ENCODE data around the gene KCNK6. TPM values are rescaled to one million over a fixed set of nuclear protein-coding genes. Genes with fewer than 3 reads are reported as not detected.

KCNK6 gene
- total and polyA plus RNA-seq, 2 of the 8 experiments (the other 6 are each of a cell fraction or from before 2014, with no cell fraction given) = 10.6 to 13.3 TPM

DNA sequence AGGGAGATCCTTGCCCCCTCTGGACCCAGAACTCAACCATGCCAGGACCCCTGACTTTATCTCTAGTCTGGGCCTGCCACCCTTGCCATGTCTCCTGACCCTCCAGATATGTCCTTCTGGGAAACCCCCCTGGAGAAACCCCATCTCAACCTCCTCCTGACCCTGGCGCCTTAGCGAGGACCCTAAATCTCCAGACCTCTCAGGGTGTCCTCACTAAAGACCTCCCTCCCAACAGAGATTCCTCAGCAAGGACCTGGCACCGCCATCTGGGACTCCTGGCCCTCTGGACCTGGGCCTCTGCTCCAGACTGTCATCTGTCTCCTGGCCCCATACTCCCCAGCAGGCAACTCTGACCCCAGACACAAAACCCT is 1.3 kb downstream of the KCNK6 start:
- H3K27me3 ChIP-seq (replicated peaks in 1 of 4; ENCODE audit: control insufficient read depth in 3 of 4, extremely low read depth in 1 of 4, insufficient read depth in 3 of 4, low read length in 3 of 4) = peaks cover 0 to 33% (median 18%) of the 10 kb centered on the region in 4 experiments; a peak in 6 of 7 replicates
- ChIA-PET CTCF (ENCODE audit: partially characterized antibody) (interaction anchor here (0.9 to 3.6 kb wide), 12 partner anchors 10 to 96 kb away, joined by 3 to 24 read pairs (median 4); partner anchors contain the start of genes C19orf33, CATSPERG and SPINT2), POLR2A (ENCODE audit: partially characterized antibody) (interaction anchor here (1.1 to 1.4 kb wide), 2 partner anchors 12 to 56 kb away, joined by 3 to 7 read pairs; partner anchors contain the start of gene SPINT2)
- H2AFZ ChIP-seq (ENCODE audit: low read length) = no peak overlapping the region
- H4K5ac ChIP-seq (ENCODE audit: insufficient read length, low read depth, low read length) = no peak overlapping the region
- DNase-seq (ENCODE audit: low read depth in 1 of 2, low spot score in 2 of 2) (no peak), FAIRE-seq (no peak)
- peaks cover 10% of the 10 kb centered on the region; the same call in 1 of the 2 replicates for H3K23me2 ChIP-seq (ENCODE audit: low read depth, low read length)
- H3K4ac ChIP-seq (replicated peaks; ENCODE audit: insufficient read length, low read depth, low read length) = no peak overlapping the region
- H3K4me2 ChIP-seq (ENCODE audit: insufficient read depth in 1 of 2, low read depth in 2 of 2, low read length in 2 of 2) = peak overlapping the region; percentile 87 to 89; a peak in 3 of 4 replicates
- H3K4me1 ChIP-seq (replicated peaks in 1 of 4; ENCODE audit: control insufficient read depth in 3 of 4, insufficient read depth in 4 of 4, low read length in 3 of 4) = peaks cover 0 to 4% (median 1%) of the 10 kb centered on the region in 4 experiments; a peak in 5 of 7 replicates
- H2BK15ac ChIP-seq (ENCODE audit: low read length) = no peak overlapping the region
- H2BK5ac ChIP-seq (ENCODE audit: low read depth, low read length) = no peak overlapping the region
- peaks cover 3% of the 10 kb centered on the region; the same call in 1 of the 2 replicates for H3K79me1 ChIP-seq (ENCODE audit: low read depth, low read length)
- peaks cover 0 to 4% of the 10 kb centered on the region in 2 experiments for H4K20me1 ChIP-seq (replicated peaks in 1 of 2; ENCODE audit: control insufficient read depth in 1 of 2, insufficient read depth in 2 of 2, low read length in 2 of 2)
- no peaks in the 10 kb centered on the region for H3K9me3 ChIP-seq (ENCODE audit: insufficient read depth in 2 of 2, low read depth in 1 of 2, low read length in 1 of 2)
- no peak overlapping the region for H3K14ac ChIP-seq (ENCODE audit: insufficient read length)
- no peak overlapping the region; a peak in 1 of 7 replicates for H3K9ac ChIP-seq (replicated peaks in 1 of 4; ENCODE audit: extremely low read depth in 1 of 4, low read depth in 3 of 4, low read length in 3 of 4)
- H3K23ac ChIP-seq (ENCODE audit: insufficient read length) = no peak overlapping the region
- TF ChIP-seq GABPA (IDR thresholded peaks at IDR 0.05; ENCODE audit: borderline replicate concordance, insufficient read depth, low read length) = no peak
- TF ChIP-seq EP300 (IDR thresholded peaks at IDR 0.05; ENCODE audit: borderline replicate concordance in 1 of 2, low read depth in 2 of 2, low read length in 2 of 2) = no peak
- no peak for TF ChIP-seq ASH2L (IDR thresholded peaks at IDR 0.05; ENCODE audit: low read length)
- TF ChIP-seq TAF1 (IDR thresholded peaks at IDR 0.05; ENCODE audit: low read depth, low read length) = no peak
- TF ChIP-seq RBBP5 (IDR thresholded peaks at IDR 0.05; ENCODE audit: borderline replicate concordance, low read depth, low read length) = no peak
- no peak for TF ChIP-seq BRCA1 (IDR thresholded peaks at IDR 0.05; ENCODE audit: low read depth, low read length)
- no peak for TF ChIP-seq TEAD4 (IDR thresholded peaks at IDR 0.05; ENCODE audit: low read depth, low read length)
- no peak for TF ChIP-seq RNF2 (IDR thresholded peaks at IDR 0.05; ENCODE audit: borderline replicate concordance, low read depth, low read length, missing control alignments, poor library complexity, severe bottlenecking)
- TF ChIP-seq TAF7 (optimal IDR thresholded peaks at IDR 0.05; ENCODE audit: borderline replicate concordance, low read depth, low read length) = no peak
- no peak for TF ChIP-seq RXRA (IDR thresholded peaks at IDR 0.05; ENCODE audit: insufficient read depth, low read depth, low read length)
- TF ChIP-seq SRF (IDR thresholded peaks at IDR 0.05; ENCODE audit: low read depth, low read length) = no peak
- no peak overlapping the region for H3K27ac ChIP-seq (ENCODE audit: low read depth, low read length)
- H4K8ac ChIP-seq (ENCODE audit: extremely low read depth, insufficient read depth, low read length) = no peak overlapping the region
- H3K36me3 ChIP-seq (ENCODE audit: control insufficient read depth in 2 of 4, insufficient read depth in 4 of 4, low read length in 3 of 4) = 0 out of 8 replicates have a peak, but pooled peaks cover 0 to 2% (median 0%) of the 10 kb centered on the region in 4 experiments
- no peak overlapping the region; the same call in 1 of the 2 replicates for H2AK5ac ChIP-seq (ENCODE audit: low read depth, low read length)
- WGBS, 2 experiments (ENCODE audit: extremely low coverage in 1 of 2, insufficient coverage in 1 of 2, insufficient read length in 1 of 2, insufficient replicate concordance in 2 of 2, low coverage in 1 of 2, low lambda C conversion rate in 2 of 2, missing lambda C conversion rate in 1 of 2) = 83% methylated on average over 3 of the region's 3 CpGs; no CpG with 5 or more reads in 1 of the 2 experiments
- H3K79me2 ChIP-seq (ENCODE audit: control insufficient read depth in 1 of 2, insufficient read depth in 2 of 2, low read length in 2 of 2) = no peaks in the 10 kb centered on the region
- H2BK12ac ChIP-seq (ENCODE audit: low read depth, low read length) = no peak overlapping the region
- no peak overlapping the region for H2BK20ac ChIP-seq (ENCODE audit: low read length)
- H2BK120ac ChIP-seq (replicated peaks; ENCODE audit: low read depth, low read length) = no peak overlapping the region
- no peak overlapping the region for H3K18ac ChIP-seq (ENCODE audit: extremely low read depth, low read length)
- no peak overlapping the region for H4K91ac ChIP-seq (replicated peaks; ENCODE audit: insufficient read length, low read length)
- H3K56ac ChIP-seq (replicated peaks; ENCODE audit: insufficient read length, low read depth, low read length) = no peak overlapping the region
- peak overlapping the region in 2 of 4 experiments; percentile 52 to 76; a peak in 2 of 8 replicates for H3K4me3 ChIP-seq (ENCODE audit: extremely low read depth in 1 of 4, insufficient read depth in 2 of 4, low read depth in 3 of 4, low read length in 4 of 4)

Measured in H1 (cell line).